NT2/D1 (cell line): ENCODE measurements around the gene OCSTAMP.

Experiments
- YY1 ChIP-seq: IDR thresholded peaks from 2 replicates; pipeline ENCODE4 v1.6.1; 2011; ENCODE audit not compliant: insufficient read length, insufficient read depth
- ZNF274 ChIP-seq: IDR thresholded peaks from 2 replicates; pipeline ENCODE4 v1.6.1; 2011; ENCODE audit warnings: mild to moderate bottlenecking, low read depth, low read length

- TF ChIP-seq YY1, result no peak
- no peak for TF ChIP-seq ZNF274
These were observed 45.5 kb upstream of the OCSTAMP start for GRCh38 chr20:46595933-46596332.
